Progenitor cell of endocrine pancreas (in vitro differentiated cells): Measurements from ENCODE around the gene ADPRHL1. TPM values are rescaled to one million over a fixed set of nuclear protein-coding genes. Genes with fewer than 3 reads are reported as not detected.

ENCODE experiments used
- DNase-seq: peaks from one replicate; pipeline ENCODE4 v3.0.0; 2021; ENCODE audit warnings: low spot score; ENCODE audit not compliant: unreplicated experiment
- H3K27ac Mint-ChIP-seq: 2 replicates; pipeline ENCODE4 v1.8.0; 2021; ENCODE audit warnings: mild to moderate bottlenecking, moderate library complexity, mixed read lengths
- H3K27me3 Mint-ChIP-seq: 2 replicates; pipeline ENCODE4 v1.8.0; 2021; ENCODE audit warnings: mixed read lengths
- H3K36me3 Mint-ChIP-seq: 2 replicates; pipeline ENCODE4 v1.8.0; 2022; ENCODE audit warnings: mixed read lengths; ENCODE audit not compliant: insufficient read depth
- H3K4me1 Mint-ChIP-seq: 2 replicates; pipeline ENCODE4 v1.8.0; 2021; ENCODE audit warnings: low read depth, mixed read lengths
- H3K4me3 Mint-ChIP-seq: 2 replicates; pipeline ENCODE4 v1.8.0; 2021; ENCODE audit warnings: low read depth, mild to moderate bottlenecking, moderate library complexity, mixed read lengths
- H3K9me3 Mint-ChIP-seq: 2 replicates; pipeline ENCODE4 v1.8.0; 2021; ENCODE audit warnings: low read depth, mixed read lengths
- total RNA-seq: library from RNA; stranded (reverse); gene quantifications from 2 replicates; pipeline ENCODE4 v1.2.1, GENCODE V29; 2021
- TF ChIP-seq, protein P1 (sequence below): fragments of 200-600 bp; sonication (generic); IDR thresholded peaks from one replicate; pipeline ENCODE4 v1.5.0; 2021; ENCODE audit warnings: antibody characterized with exemption, mild to moderate bottlenecking; ENCODE audit not compliant: unreplicated experiment

The ADPRHL1 gene
- total RNA-seq, 1 donor from 2014 or later, result 6.8 TPM

DNA sequence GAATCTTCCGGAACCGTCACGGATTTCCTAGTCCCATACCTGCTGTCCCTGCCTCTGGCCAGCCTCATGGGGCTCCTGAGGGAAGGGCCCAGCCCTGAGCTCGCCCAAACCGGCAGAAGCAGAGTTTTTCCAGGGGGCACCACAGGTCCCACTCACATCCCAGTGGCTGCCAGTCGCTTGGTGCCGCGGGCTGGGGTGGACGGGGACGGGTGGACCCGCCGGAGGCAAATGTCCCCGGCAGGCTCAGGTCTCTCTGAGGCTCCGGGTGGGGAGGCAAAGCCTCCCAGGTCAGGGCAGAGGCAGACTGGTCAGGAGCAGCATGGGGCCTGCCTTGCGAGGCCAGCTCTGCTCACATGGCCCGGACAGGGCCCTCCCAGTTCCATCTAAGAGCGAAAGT lies 24.8 kb downstream of the ADPRHL1 start:
- DNase-seq, result no peak
- Mint-ChIP-seq H3K36me3 (peaks cover 4% of the 10 kb centered on the region), H3K4me3 (no peak overlapping the region), H3K4me1 (no peaks in the 10 kb centered on the region), H3K9me3 (no peaks in the 10 kb centered on the region), H3K27ac (no peak overlapping the region), H3K27me3 (no peaks in the 10 kb centered on the region)
- TF ChIP-seq, protein P1, sequence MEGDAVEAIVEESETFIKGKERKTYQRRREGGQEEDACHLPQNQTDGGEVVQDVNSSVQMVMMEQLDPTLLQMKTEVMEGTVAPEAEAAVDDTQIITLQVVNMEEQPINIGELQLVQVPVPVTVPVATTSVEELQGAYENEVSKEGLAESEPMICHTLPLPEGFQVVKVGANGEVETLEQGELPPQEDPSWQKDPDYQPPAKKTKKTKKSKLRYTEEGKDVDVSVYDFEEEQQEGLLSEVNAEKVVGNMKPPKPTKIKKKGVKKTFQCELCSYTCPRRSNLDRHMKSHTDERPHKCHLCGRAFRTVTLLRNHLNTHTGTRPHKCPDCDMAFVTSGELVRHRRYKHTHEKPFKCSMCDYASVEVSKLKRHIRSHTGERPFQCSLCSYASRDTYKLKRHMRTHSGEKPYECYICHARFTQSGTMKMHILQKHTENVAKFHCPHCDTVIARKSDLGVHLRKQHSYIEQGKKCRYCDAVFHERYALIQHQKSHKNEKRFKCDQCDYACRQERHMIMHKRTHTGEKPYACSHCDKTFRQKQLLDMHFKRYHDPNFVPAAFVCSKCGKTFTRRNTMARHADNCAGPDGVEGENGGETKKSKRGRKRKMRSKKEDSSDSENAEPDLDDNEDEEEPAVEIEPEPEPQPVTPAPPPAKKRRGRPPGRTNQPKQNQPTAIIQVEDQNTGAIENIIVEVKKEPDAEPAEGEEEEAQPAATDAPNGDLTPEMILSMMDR, result no peak

DNA sequence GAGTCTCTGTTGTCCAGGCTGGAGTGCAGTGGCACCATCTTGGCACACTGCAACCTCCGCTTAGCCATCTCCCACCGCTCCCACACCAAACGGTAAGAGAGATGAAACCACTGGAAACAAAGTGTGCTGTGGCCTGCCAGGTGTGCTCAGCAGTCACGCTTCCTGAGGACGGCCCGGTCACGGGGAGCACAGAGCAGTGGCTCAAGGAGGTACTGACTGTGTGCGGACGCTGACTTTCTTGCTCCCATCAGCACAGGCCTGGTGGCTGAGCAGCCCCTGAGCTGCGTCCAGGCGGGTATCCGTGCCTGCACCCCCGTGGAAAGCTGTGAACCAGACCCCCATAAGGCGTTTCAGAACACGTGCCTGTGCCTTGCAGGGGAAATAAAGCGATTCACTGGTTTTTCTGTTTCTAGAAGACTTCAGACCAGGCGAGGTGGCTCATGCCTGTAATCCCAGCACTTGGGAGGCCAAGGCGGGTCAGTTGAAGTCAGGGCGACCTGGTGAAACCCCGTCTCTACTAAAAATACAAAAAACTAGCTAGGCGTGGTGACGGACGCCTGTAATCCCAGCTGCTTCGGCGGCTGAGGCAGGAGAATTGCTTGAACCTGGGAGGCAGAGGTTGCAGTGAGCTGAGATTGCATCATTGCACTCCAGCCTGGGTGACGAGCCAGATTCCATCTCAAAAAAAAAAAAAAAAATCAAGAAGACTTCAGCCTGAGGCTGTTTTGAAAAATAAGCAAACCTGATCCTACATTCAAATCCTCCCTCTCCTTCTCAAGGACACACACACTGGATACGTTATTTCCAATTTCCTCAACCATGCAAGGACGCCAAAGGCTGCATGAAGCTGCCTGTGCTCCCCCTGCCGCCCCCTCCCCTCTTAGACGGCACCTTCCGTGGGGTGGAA lies 25.5 kb downstream of the ADPRHL1 start:
- DNase-seq, result no peak
- TF ChIP-seq, protein P1, result no peak

DNA sequence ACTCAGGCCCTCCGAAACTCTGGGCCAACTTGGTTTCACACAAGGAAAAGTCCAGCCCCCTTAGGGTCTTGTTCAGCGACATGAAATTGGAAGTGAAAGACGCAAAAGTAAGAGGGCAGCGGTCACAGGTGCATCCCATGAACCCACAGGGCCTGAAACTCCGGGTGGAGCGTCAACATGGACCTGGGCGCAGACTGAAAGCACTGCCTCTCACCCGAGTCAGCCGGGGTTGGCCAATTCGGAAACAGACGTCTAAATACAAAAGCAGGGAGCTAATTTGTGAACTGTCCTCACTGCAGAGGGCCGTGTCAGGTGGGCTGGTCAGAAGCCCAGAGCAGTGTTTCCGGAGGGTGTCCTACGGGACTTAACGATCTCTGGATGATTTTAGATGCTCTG lies 26.7 kb downstream of the ADPRHL1 start:
- no peaks in the 10 kb centered on the region for H3K4me1 Mint-ChIP-seq
- no peaks in the 10 kb centered on the region for H3K9me3 Mint-ChIP-seq
- H3K27me3 Mint-ChIP-seq, result no peaks in the 10 kb centered on the region
- TF ChIP-seq, protein P1, result no peak
- no peak for DNase-seq
- no peak overlapping the region for H3K27ac Mint-ChIP-seq
- H3K36me3 Mint-ChIP-seq, result peaks cover 7% of the 10 kb centered on the region
- no peak overlapping the region for H3K4me3 Mint-ChIP-seq

More for the DNA sequence above, 25.5 kb downstream of the ADPRHL1 start:
- H3K4me3 Mint-ChIP-seq, result no peak overlapping the region
- H3K4me1 Mint-ChIP-seq, result no peaks in the 10 kb centered on the region
- no peaks in the 10 kb centered on the region for H3K27me3 Mint-ChIP-seq
- peaks cover 4% of the 10 kb centered on the region for H3K36me3 Mint-ChIP-seq
- H3K9me3 Mint-ChIP-seq, result no peaks in the 10 kb centered on the region
- no peak overlapping the region for H3K27ac Mint-ChIP-seq

DNA sequence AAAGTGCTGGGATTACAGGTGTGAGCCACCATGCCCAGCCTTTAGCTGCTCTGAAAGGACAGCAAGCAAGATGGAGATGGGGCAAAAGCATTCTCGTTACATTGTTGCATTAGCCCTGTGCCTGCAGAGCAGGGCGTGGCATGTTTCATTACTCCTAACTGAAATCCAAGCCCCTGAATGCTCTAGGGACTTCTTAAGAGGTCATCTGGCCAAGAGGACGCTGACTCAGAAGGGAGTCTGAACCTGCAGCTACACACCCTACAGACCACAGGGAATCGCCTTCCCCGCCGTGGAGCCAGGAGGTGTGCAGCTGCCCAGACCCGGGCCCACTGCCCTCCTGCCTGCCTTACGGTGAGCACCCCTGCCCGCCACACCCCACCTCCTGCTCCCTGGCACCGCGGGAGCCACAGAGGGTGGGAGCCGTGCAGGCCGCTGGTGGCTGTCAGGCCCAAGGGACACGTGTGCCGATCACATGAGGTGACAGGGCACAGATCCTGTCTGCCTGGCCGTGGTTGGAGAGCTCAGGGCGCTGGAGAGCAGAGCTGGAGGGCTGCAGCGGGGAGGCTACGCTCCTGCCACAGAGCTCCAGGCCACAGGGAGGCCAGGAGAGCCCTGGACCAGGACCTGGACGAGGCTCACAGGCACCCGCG lies 27.2 kb downstream of the ADPRHL1 start:
- no peak overlapping the region for H3K27ac Mint-ChIP-seq
- H3K4me1 Mint-ChIP-seq, result no peaks in the 10 kb centered on the region
- H3K4me3 Mint-ChIP-seq, result no peak overlapping the region
- TF ChIP-seq, protein P1, result no peak
- no peaks in the 10 kb centered on the region for H3K27me3 Mint-ChIP-seq
- no peaks in the 10 kb centered on the region for H3K9me3 Mint-ChIP-seq
- no peak for DNase-seq
- H3K36me3 Mint-ChIP-seq, result peaks cover 7% of the 10 kb centered on the region

DNA sequence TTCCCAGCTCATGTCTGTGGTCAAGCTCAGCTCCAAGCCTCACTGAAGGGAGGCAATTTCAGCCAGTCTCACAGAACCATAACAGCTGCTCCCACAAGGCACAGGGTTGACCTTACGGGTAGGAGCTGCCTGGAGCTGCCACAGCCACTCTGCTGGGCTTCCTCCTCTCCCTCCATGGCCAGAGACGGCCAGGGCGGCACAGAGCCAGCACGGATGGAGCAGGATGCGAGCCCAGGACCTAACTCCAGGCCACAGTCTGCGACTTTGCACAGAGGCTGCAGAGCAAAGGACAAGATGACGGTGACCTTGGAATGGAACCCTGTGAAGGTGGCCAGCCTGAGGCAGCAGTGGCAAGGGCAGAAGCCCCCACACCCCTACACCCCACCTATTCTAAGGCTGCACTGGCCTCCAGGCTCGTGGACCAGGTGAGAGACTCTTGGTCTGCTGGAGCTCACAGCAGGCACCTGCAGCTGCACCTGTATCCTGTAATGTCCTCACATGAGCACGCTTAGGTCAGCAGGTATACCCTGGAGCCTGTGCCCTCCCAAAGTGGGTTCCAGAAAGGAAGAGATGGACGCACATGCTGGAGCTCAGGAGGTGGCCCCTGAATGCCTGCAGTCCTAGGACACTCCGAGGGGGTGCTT lies 29.6 kb downstream of the ADPRHL1 start:
- H3K4me3 Mint-ChIP-seq, result no peak overlapping the region
- H3K4me1 Mint-ChIP-seq, result peaks cover 2% of the 10 kb centered on the region
- no peaks in the 10 kb centered on the region for H3K9me3 Mint-ChIP-seq
- H3K36me3 Mint-ChIP-seq, result peaks cover 14% of the 10 kb centered on the region
- DNase-seq, result no peak
- H3K27ac Mint-ChIP-seq, result peak overlapping the region; percentile 33
- H3K27me3 Mint-ChIP-seq, result no peaks in the 10 kb centered on the region
- TF ChIP-seq, protein P1, result no peak
